ENCODE measurements around the gene SORCS2.

Gene SORCS2

DNA sequence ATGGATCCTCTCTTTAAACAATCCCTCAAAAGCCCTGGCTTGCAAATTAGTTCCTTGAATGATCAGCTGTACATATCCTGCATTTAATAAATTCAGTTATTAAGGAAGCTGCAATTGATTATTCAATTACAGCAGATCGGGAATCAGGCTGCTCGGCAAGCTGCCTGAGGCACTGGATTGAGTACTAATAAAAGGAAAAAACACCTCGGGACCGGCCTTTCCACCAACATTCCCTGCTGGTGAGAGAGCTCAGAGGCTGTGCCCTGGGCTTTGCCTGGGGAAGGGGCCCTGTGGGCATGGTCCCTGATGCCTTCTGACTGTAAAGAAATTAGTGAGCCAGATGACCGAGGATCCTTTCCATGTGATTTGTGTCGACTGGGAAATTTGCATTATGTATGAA lies 69.2 kb downstream of the SORCS2 start:
- in situ Hi-C loops (cut with MboI; ENCODE audit: low sequenced_read_pairs): no loop called here

DNA sequence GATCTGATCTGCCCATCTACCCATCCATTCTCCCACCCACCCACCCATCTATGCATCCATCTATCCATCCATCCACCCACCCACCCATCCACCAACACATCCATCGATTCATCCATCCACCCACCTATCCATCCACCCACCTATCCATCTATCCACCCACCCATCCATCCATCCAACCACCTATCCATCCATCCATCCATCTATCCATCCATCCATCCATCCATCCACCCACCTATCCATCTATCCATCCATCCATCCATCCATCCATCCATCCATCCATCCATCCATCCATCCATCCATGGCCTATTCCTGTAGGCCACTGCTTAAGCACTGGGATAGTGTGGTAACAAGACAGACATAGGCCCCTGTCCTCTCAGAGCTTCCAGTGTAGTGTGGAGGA lies 69.8 kb downstream of the SORCS2 start:
- in situ Hi-C loops (cut with MboI; ENCODE audit: low sequenced_read_pairs): no loop called here

DNA sequence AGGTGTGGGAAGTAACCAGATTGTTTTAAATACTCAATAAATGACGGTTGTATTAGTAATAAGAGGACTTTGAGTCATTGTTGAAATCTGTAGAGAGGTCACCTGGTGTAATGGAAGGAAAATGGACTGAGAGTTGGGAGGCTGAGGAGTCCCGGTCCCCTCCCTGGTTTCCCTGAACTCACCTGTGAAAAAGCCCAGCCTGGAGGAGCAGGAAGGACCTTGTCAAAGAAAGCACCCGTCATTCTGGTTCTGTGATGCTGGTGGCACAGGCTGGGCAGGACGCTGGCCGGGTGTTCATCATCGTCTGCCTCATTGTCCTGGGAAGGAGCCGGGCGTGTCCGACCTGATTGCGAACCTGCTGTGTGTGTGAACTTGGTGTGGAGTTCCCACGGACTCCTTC lies 70.8 kb downstream of the SORCS2 start:
- in situ Hi-C loops (cut with MboI; ENCODE audit: low sequenced_read_pairs): no loop called here

DNA sequence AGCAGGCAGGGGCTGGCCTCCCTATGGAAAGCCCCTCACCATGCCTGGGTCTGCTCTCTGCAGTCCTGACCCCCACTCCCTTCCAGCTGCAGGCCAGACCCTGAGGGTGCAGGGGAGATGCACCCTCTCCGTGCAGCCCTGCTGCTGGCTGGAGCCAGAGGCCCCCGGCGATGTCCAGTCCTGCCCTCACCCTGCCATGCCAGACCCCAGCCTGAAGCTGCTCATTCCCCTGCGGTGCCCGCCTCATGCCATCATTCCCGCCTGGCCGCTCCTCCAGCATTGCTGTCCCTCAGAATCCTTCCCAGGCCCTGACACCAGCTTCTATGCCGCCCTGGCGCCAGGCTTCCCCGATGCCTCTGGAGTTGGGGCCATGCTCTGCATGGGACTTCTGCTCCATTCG lies 72.4 kb downstream of the SORCS2 start:
- in situ Hi-C loops (cut with MboI; ENCODE audit: low sequenced_read_pairs): no loop called here

DNA sequence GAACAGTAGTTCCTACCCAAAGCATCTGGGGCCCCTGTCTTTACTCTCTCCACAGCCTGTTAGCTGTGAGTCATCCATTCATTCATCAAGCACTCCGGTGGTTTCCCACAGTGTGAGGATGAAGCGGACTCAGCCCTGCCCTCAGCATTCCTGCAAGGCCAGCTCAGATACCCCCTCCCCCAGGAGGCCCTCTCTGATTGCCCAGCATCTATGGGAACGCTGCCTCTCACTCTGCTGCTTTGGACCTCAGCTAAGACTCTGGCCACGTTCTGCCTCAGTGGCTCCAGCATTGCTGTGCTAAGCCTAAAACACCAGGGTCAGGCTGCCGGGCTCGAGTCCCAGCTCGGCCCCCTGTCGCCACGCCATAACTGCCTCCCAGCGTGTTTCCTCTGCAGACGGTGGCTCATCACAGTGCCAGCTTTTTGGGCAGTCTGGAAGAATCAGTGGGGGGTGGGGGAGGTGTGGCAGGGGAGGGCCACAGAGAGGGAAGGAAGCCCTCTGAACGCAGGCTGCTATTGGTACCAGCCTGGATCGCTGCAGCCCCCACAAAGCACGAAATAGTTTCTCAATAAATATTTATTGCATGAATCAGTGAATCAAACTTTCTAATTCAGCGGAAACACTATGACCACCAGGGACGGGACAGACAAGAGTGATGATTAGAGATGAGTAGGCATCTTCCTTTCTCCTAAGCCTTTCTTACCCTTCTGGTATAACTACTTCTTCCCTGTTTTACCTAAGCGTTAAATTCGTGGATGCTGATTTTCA lies 74.4 kb downstream of the SORCS2 start:
- in situ Hi-C loops (cut with MboI; ENCODE audit: low sequenced_read_pairs): no loop called here

DNA sequence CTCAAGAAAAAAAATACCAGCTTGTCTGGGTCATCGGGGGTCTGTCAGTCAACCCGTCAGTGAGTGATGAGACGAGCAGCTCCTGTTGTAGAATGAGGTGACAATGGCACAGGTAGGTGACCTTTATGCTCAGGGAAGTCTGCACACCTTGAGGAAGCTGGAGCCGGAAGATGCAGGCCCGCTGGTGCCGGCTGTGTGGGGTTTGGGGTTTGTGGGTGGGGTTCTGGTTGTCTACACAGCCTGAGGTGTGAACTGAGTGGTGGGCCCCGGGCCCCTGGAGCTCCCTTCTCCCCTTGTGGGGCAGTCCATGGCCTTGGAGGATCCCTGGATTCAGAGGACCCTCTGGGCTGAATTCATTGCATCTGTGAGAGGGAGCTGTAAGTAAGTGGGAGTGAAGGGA lies 75.5 kb downstream of the SORCS2 start:
- in situ Hi-C loops (cut with MboI; ENCODE audit: low sequenced_read_pairs): no loop called here

DNA sequence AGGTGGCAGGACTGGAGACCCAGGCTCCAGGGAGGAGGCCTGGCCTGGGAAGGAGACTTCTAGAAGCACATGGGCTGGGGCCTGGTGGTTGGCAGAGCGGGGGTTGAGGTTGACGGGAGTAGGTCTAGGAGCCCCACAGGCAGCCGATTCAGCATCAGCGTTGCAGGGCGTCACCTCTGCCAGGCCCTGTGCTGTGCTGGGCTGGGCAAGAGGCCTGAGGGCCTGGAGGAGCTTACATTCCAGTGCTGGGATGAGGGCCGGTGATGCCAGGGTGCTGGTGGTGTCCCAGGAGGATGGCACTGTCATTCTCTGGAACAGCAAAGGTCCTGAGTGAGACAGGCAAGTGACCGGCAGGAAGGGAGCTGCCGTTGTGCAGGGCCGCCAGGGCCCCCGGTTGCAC lies 76.6 kb downstream of the SORCS2 start:
- in situ Hi-C loops (cut with MboI; ENCODE audit: low sequenced_read_pairs): no loop called here

DNA sequence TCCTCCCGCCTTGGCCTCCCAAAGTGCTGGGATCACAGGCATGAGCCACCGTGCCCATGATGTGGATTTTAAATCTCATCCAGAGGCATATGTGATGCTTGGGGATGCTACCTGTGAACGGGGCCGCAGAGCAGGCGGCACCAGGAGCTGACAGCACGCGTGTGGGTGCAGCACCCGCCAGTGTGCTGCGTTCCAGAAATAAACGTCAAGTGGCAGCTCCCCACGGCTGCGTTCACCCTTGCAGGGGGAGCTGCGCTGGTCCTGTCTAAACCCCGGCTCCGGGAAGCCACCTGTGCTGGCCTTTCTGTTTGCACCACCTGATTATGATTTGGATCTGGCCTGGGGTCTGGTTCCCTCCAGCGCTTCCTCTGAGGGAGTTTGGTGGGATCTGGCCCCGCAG lies 77.8 kb downstream of the SORCS2 start:
- in situ Hi-C loops (cut with MboI; ENCODE audit: low sequenced_read_pairs): no loop called here

DNA sequence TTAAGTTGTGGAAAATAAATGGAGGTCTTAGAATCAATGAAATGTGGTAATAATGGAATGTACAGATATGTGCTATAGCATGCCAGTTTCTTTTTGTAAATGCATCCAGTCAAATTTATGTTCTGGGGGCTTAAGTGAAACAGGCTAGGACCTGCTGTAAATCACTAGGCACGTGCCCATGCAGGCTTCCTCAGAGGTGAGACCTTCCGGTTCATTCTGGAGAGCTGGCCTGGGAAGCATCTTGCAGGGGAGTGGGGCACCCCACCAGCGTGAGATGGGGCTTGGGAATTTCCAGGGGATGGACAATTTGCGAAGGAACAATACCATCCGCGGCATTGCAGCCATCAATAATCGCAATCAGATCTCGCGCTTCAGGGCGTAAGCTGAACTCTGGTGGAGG lies 80.1 kb downstream of the SORCS2 start:
- in situ Hi-C loops (cut with MboI; ENCODE audit: low sequenced_read_pairs): no loop called here

DNA sequence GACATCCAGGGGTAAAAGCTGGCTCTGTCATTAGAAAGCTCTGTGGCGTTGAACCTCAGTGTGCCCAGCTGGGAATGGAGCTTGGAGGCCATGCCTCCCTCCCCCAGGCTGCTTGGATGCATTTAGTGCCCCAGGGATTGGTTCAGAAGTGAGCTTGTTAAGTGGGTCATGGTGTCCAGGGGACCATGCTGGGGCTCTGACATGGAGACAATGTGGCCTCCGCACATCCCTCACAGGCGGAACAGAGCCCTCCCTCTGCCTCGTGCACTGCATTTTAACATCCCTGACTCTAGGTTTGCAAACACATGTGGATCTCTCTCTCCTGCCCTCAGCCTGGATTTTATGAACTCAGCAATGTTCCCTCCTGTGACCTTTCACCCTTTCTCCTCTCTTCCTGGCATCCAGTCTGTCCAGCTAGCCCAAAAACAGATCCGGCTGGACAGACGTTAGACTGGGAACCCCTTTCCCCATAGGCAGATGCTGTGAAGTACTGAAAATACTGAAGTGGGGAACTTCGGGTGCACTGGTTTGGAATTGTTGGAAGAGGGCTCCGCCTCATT lies 81.5 kb downstream of the SORCS2 start:
- in situ Hi-C loops (cut with MboI; ENCODE audit: low sequenced_read_pairs): no loop called here

DNA sequence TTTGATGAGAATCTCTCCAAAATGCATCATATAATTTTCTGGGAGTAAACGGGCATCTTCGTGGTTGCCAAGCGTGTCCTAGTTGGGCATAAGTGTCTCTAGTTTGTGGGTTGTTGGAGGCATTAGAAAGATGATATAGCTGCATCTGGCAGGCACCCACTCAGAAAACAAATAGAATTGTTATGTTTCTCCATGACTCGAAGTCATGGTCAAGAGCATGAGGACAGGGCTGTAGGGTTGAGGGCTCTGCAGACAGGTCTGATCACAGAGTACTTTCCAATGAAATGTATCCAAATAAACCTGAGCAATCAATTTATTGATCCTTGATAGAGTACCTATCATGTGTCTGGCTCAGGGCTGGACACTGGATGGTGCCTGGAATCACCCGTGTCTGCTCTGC lies 82.7 kb downstream of the SORCS2 start:
- in situ Hi-C loops (cut with MboI; ENCODE audit: low sequenced_read_pairs): no loop called here

DNA sequence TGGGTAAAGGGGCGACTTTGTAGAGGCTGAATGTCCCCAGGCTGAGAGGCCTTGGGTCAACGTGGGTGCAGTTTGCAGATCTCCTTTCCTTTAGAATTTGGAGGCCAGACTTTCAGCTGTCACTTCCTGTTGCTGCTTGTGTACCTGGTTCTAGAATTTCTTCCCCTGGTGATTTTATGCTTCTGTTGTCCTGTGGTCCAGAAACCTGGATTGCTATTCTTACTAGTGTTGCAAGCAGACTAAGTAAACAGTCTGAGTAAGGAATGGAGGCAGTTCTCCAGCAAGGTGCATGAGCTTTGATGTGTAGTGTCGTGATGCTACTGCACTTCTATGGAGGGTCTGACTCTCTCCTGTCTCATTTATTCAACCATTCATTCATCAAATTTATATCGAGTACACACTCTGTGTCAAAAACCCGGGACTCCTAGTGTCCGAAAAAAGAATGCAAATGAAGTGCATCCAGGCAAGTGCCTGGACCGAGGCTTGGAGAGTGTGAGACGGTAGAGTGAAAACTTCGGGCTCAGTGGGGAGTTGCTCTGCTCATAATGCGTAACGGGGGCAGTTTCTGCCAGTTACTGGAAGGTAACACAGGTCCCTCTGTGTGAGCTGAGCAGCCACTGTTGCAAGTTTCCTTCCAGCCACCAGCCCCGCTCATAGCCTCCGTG lies 83.3 kb downstream of the SORCS2 start:
- in situ Hi-C loops (cut with MboI; ENCODE audit: low sequenced_read_pairs): no loop called here

DNA sequence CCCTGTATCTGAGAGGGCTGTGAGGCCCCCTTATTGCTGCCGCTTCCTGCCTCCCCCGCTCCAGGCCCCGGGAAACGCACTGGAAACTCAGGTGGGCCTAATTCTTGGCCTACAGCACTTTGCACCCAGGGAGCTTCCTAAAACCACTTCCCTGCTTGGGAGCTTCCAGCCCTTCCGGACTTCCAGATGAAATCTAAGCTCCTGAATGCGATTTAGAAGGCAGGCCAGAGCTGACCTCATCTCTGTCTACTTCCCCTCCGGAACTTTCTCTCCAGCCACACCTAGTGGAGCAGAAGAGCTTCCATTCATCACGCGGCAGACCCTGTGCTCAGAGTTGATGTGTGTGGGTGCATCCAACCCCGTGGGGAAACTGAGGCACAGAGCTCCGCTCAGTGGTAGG lies 84.2 kb downstream of the SORCS2 start:
- in situ Hi-C loops (cut with MboI; ENCODE audit: low sequenced_read_pairs): no loop called here

DNA sequence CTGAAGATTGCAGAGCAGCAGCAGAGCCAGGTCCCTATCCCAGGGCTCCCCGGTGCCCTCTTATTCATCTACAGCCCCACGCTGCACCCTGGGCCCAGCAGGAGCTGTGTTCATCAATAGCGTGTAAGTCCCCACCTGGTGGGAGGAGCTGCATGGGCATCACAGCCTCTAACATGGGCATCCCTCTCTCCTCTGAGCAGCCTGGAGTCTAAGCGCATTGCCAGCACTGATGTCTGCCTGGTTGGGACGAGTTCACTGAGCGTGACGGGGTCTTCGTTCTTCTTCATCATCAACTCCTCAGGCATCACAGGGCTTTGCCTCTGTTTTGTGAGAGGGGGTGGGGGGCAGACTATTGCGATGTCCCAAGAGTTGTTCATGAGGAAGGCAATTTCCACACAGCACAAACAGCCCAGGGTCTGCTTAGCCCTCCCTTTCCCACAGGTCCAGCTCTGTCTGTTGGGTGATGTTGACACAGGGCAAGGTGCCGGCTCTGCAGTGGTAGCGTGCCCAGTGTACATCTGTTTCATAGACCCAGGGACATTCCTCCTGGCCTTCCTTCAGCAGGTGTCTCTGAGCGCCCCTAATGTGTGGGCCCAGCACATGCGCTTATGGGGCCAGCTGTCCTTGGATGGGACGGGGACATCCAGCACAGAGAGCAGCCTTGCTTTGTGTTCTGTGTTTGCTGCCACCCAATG lies 85.9 kb downstream of the SORCS2 start:
- in situ Hi-C loops (cut with MboI; ENCODE audit: low sequenced_read_pairs): no loop called here

DNA sequence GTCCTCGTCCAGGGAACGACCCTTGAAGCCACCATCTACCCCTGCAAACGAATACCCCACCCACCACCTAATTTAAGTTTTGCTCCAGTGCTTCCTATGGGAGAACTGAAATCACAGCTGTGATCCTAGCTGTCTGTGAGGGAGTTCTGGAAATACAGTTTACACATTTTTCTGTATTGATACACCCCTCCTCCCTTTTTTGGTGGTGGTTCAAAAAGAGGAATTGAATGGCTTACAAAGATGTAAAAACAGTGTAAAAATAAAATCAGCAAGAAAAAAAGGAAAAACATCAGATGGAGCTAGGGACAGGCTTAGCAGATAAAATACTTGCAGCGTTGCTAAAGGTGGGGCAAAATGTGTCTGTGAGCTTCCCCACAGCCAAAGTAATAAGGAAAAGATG lies 86.6 kb downstream of the SORCS2 start:
- in situ Hi-C loops (cut with MboI; ENCODE audit: low sequenced_read_pairs): no loop called here

DNA sequence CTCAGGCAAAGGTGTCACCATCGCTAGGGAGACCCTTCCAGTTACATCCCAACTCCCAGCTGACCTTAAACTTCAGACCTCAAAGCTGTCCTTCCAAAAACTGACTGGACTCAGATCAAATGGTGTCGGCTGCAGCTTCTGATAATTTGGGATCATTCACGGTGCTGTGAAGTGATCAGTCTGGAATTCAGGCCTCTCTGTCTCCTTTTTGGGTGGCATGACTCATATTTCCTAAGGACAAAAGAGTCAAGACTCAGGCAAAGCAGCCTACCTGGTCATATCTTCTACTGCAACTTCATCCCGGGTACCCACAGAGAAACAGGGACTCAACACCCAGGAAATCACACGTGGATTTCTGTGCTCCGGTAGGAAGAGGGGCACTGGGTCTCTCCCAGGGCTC lies 87.6 kb downstream of the SORCS2 start:
- in situ Hi-C loops (cut with MboI; ENCODE audit: low sequenced_read_pairs): no loop called here

DNA sequence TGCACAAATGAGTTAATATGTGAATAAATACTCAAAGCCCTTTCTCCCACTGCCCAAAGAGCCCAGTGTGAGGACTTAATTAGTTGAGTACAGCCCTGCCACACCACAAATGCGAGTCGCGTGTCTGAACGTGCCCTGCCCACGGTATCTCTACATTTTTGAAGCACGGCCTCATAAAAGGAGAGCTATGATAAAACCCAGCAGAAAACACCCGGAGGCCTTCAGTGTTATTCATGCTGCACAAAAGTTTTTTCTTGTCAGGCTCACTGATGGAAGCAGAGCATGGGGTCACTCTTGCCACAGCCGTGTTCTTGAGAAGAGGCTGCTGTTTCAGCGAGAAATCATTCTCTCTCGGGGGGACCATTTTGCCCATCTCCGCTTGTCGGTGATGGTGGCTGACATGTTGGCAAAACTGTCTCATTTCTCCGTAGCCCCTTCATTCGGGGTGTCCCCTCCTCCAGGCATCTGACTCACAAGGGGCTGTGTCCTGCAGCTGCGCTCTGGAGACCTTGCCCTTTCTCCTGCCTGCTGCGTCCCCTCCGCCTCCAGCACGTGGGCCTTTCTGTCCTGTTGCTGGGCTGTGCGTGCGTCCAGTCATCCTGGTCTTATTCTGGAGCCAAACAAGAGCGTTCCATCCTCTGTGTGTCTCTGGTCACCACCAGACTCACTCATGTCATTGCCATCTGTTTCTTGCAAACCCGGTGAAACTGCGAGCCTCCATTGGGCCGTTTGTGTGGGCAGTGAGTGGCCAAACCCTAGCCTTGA lies 88.8 kb downstream of the SORCS2 start:
- in situ Hi-C loops (cut with MboI; ENCODE audit: low sequenced_read_pairs): no loop called here

DNA sequence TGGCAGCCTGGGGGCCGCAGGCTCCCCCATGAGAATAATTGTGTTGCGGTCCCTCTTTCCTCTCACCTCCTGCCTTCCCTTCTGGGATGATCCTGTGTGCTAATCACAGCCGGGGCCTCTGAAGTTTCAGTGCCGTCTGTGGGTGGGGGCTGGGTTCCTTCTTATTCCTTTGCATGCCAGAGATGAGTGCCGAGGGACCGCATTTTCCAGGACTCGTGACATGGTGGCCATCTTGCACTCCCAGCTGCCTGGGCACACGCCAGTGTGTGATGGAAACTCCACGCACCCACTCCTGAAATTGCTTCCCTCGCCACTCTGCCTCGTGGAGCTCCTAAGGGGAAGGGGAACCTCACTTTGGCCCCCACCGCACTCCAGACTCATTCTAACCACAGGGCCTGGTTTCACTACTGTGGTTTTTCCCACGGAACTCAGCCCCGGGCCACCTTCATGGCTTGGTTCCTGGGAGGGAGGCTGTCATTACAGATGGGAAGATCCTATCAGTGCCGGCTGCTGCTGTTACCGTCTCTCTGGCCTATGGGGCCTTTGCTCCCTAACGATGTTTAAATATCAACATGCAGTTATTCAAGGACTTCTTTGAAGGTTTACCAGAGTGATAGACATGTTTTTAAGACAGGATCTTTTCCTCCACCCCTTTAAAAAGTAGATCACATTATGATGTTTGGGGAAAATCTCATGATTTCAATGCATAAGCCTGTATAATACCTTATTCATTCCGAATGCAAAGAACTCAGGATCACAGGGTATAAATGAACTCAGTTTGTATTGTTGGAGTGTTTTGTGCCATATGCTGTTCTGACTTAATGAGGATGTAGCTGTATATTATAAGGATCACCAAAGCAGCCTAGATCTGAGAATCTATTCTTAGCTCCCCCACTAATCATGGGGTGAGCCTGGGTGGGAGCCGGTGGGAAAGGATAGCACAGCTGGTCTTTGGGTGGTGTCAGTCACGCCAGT lies 89.6 kb downstream of the SORCS2 start:
- in situ Hi-C loops (cut with MboI; ENCODE audit: low sequenced_read_pairs): no loop called here

DNA sequence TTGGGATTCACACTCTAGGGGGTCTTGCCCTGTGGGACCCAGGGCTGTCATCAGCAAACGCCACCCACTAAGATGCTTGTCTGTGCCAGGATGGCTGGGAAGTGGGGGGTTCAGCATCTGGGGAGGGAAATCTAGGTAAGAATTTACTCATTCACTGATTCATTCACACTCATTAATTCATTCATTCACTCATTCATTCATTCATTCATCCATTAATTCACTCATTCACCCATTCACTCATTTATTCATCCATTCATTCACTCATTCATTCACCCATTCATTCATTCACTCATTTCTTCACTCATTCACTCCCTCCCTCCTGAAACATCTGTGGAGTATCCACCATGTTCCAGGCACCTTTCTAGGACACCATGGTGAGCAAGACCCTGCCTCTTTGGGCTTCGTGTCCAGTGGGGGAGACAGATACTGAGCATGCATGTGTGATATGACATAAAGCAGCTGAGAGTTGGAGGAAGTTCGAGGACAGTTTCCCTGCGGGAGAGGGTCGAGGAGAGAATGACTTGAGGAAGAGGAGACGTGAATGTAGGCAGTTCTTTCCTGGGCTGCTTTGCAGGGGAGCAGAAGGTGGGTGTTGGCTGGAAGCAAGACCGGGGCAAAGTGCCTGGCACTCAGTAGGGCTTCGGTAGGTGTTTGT lies 90.6 kb downstream of the SORCS2 start:
- in situ Hi-C loops (cut with MboI; ENCODE audit: low sequenced_read_pairs): no loop called here
